Type B pancreatic cell (in vitro differentiated cells): ENCODE measurements around the gene CD300LD. TPM values are rescaled to one million over a fixed set of nuclear protein-coding genes. Genes with fewer than 3 reads are reported as not detected.

Experiments used
- DNase-seq: peaks from one replicate; pipeline ENCODE4 v3.0.0; 2021; ENCODE audit warnings: mixed read lengths; ENCODE audit not compliant: unreplicated experiment; ENCODE audit errors: extremely low spot score
- H3K27ac Mint-ChIP-seq: 2 replicates; pipeline ENCODE4 v1.8.0; 2021; ENCODE audit warnings: mild to moderate bottlenecking, mixed read lengths
- H3K27me3 Mint-ChIP-seq: 2 replicates; pipeline ENCODE4 v1.8.0; 2021; ENCODE audit warnings: mixed read lengths
- H3K36me3 Mint-ChIP-seq: 2 replicates; pipeline ENCODE4 v1.8.0; 2021; ENCODE audit warnings: mixed read lengths
- H3K4me1 Mint-ChIP-seq: one replicate; pipeline ENCODE4 v1.8.0; 2021; ENCODE audit warnings: mixed read lengths; ENCODE audit not compliant: unreplicated experiment
- H3K4me3 Mint-ChIP-seq: 2 replicates; pipeline ENCODE4 v1.8.0; 2021; ENCODE audit warnings: mild to moderate bottlenecking, mixed read lengths
- H3K9me3 Mint-ChIP-seq: 2 replicates; pipeline ENCODE4 v1.8.0; 2021; ENCODE audit warnings: mixed read lengths
- total RNA-seq: library from RNA; stranded (reverse); gene quantifications from 2 replicates; pipeline ENCODE4 v1.2.1, GENCODE V29; 2021; ENCODE audit warnings: low replicate concordance
- TF ChIP-seq, protein P1 (sequence below): fragments of 200-600 bp; sonication (generic); conservative IDR thresholded peaks from 2 replicates; pipeline ENCODE4 v1.5.0; 2021; ENCODE audit warnings: antibody characterized with exemption, mild to moderate bottlenecking

Gene CD300LD
- total RNA-seq, 1 donor from 2014 or later: not detected

GRCh38 chr17:74624131-74624530 is 32.0 kb upstream of the CD300LD start:
- Mint-ChIP-seq H3K36me3 (no peaks in the 10 kb centered on the region), H3K9me3 (no peaks in the 10 kb centered on the region), H3K4me1 (no peaks in the 10 kb centered on the region), H3K27me3 (peaks cover 60% of the 10 kb centered on the region), H3K4me3 (no peak overlapping the region), H3K27ac (no peak overlapping the region)
- TF ChIP-seq, protein P1, sequence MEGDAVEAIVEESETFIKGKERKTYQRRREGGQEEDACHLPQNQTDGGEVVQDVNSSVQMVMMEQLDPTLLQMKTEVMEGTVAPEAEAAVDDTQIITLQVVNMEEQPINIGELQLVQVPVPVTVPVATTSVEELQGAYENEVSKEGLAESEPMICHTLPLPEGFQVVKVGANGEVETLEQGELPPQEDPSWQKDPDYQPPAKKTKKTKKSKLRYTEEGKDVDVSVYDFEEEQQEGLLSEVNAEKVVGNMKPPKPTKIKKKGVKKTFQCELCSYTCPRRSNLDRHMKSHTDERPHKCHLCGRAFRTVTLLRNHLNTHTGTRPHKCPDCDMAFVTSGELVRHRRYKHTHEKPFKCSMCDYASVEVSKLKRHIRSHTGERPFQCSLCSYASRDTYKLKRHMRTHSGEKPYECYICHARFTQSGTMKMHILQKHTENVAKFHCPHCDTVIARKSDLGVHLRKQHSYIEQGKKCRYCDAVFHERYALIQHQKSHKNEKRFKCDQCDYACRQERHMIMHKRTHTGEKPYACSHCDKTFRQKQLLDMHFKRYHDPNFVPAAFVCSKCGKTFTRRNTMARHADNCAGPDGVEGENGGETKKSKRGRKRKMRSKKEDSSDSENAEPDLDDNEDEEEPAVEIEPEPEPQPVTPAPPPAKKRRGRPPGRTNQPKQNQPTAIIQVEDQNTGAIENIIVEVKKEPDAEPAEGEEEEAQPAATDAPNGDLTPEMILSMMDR: no peak
- DNase-seq: no peak

DNA sequence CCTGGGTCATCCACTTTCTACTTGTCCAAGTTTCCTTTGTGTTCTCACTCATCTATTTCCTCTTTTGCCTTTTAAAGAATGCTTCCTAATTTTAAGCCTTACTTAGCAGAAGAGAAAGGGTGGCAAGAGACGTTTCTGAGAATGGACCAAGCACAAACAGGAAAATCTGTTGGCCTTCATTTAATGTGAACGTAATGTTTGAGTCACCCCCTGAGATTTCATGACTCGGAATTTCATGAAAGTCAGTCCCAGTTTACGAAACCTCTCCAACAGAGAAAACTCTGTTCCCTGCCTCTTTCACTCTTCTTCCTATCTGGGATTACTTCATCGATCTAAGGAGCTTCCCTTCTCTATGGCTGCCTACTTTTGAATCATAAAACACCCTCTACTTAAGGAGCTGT is 31.6 kb upstream of the CD300LD start, which contains the start of gene CD300E:
Gene CD300E (minus strand): TSS at position 46 of the 401 bp plus-strand sequence. CDS start 117 bp downstream, outside the sequence.
- no peak within 1 kb of the TSS for H3K27ac Mint-ChIP-seq
- no peaks in the 10 kb centered on the region for H3K36me3 Mint-ChIP-seq
- DNase-seq: no peak
- H3K4me1 Mint-ChIP-seq: no peaks in the 10 kb centered on the region
- no peaks in the 10 kb centered on the region for H3K9me3 Mint-ChIP-seq
- H3K27me3 Mint-ChIP-seq: peaks cover 64% of the 10 kb centered on the region
- no peak within 1 kb of the TSS for H3K4me3 Mint-ChIP-seq
- TF ChIP-seq, protein P1: no peak

- Mint-ChIP-seq H3K4me1 (no peaks in the 10 kb centered on the region), H3K27me3 (peaks cover 71% of the 10 kb centered on the region), H3K36me3 (no peaks in the 10 kb centered on the region), H3K27ac (no peak overlapping the region), H3K9me3 (no peaks in the 10 kb centered on the region), H3K4me3 (no peak overlapping the region)
- no peak for DNase-seq
- TF ChIP-seq, protein P1: no peak
Observed at GRCh38 chr17:74619077-74619673, 27.1 kb upstream of the CD300LD start.

GRCh38 chr17:74618451-74618850 is 26.4 kb upstream of the CD300LD start:
- H3K9me3 Mint-ChIP-seq: no peaks in the 10 kb centered on the region
- H3K27me3 Mint-ChIP-seq: peaks cover 66% of the 10 kb centered on the region
- DNase-seq: no peak

GRCh38 chr17:74616696-74617095 is 24.6 kb upstream of the CD300LD start:
- TF ChIP-seq, protein P1: no peak
- peaks cover 64% of the 10 kb centered on the region for H3K27me3 Mint-ChIP-seq
- no peak for DNase-seq
- no peaks in the 10 kb centered on the region for H3K4me1 Mint-ChIP-seq
- H3K4me3 Mint-ChIP-seq: no peak overlapping the region
- H3K9me3 Mint-ChIP-seq: no peaks in the 10 kb centered on the region
- no peaks in the 10 kb centered on the region for H3K36me3 Mint-ChIP-seq
- no peak overlapping the region for H3K27ac Mint-ChIP-seq

More at GRCh38 chr17:74618451-74618850, 26.4 kb upstream of the CD300LD start:
- no peaks in the 10 kb centered on the region for H3K4me1 Mint-ChIP-seq
- TF ChIP-seq, protein P1: no peak
- no peak overlapping the region for H3K4me3 Mint-ChIP-seq
- no peak overlapping the region for H3K27ac Mint-ChIP-seq
- H3K36me3 Mint-ChIP-seq: no peaks in the 10 kb centered on the region

- H3K27me3 Mint-ChIP-seq: peaks cover 57% of the 10 kb centered on the region
- DNase-seq: no peak
- H3K4me3 Mint-ChIP-seq: no peak overlapping the region
- no peaks in the 10 kb centered on the region for H3K4me1 Mint-ChIP-seq
- no peaks in the 10 kb centered on the region for H3K9me3 Mint-ChIP-seq
- TF ChIP-seq, protein P1: no peak
- H3K27ac Mint-ChIP-seq: no peak overlapping the region
- H3K36me3 Mint-ChIP-seq: no peaks in the 10 kb centered on the region
Observed at GRCh38 chr17:74612046-74612445, 20.0 kb upstream of the CD300LD start.
